ENCODE data around the gene DHRSX. TPM values are rescaled to one million over a fixed set of nuclear protein-coding genes. Genes with fewer than 3 reads are reported as not detected.

The DHRSX gene
- total and polyA plus RNA-seq, 9 of the 15 experiments (the other 6 are each of a cell fraction or from before 2014, with no cell fraction given) = 0.59 to 11.0 (median 6.2) TPM

- TF ChIP-seq CHAMP1 (IDR thresholded peaks at IDR 0.05) (peak; percentile 66), RNF2 (IDR thresholded peaks at IDR 0.05) (peak; percentile 98), CHD4 (IDR thresholded peaks at IDR 0.05; ENCODE audit: insufficient read depth, insufficient replicate concordance, low read depth, low read length, poor library complexity, severe bottlenecking) (peak; percentile 97), SREBF1 (IDR thresholded peaks at IDR 0.05; ENCODE audit: borderline replicate concordance, low read depth, low read length) (no peak), SREBF2 (CRISPR knock-in tag; IDR thresholded peaks at IDR 0.05) (no peak), TEAD2 (tag; IDR thresholded peaks at IDR 0.05) (peak; percentile 74; the same call in 1 of the 2 replicates), ETV6 (IDR thresholded peaks at IDR 0.05; ENCODE audit: borderline replicate concordance in 1 of 2, low read depth in 2 of 2, low read length in 1 of 2) (0 out of 4 replicates have a peak, but pooled peaks of 1 of the 2 experiments have one; percentile 26), ETV6 (CRISPR knock-in tag; IDR thresholded peaks at IDR 0.05; ENCODE audit: borderline replicate concordance) (no peak), CTBP1 (IDR thresholded peaks at IDR 0.05; ENCODE audit: borderline replicate concordance) (peak; percentile 24; the same call in 1 of the 2 replicates), KDM1A (IDR thresholded peaks at IDR 0.05) (peak in 1 of 2 experiments; percentile 96; a peak in 2 of 4 replicates), SNRNP70 (optimal IDR thresholded peaks at IDR 0.05; ENCODE audit: low read depth, low read length) (no peak), SIX5 (IDR thresholded peaks at IDR 0.05; ENCODE audit: borderline replicate concordance in 1 of 2, insufficient read depth in 1 of 2, low read depth in 1 of 2, low read length in 2 of 2) (no peak), ZNF584 (CRISPR knock-in tag; IDR thresholded peaks at IDR 0.05; ENCODE audit: low read depth) (no peak), ZNF507 (tag; conservative IDR thresholded peaks at IDR 0.05) (no peak), MNT (conservative IDR thresholded peaks at IDR 0.05) (peak; percentile 52 to 79; a peak in 3 of 4 replicates), ZBTB9 (CRISPR knock-in tag; IDR thresholded peaks at IDR 0.05) (0 out of 2 replicates have a peak, but pooled peaks have one; percentile 28), FOXK1 (CRISPR knock-in tag; IDR thresholded peaks at IDR 0.05; ENCODE audit: borderline replicate concordance) (peak; percentile 85; the same call in 1 of the 2 replicates), GABPB1 (CRISPR knock-in tag; IDR thresholded peaks at IDR 0.05) (peak; percentile 29; the same call in 1 of the 2 replicates), TOE1 (IDR thresholded peaks at IDR 0.05; ENCODE audit: borderline replicate concordance) (peak; percentile 96), TOE1 (CRISPR knock-in tag; IDR thresholded peaks at IDR 0.05; ENCODE audit: borderline replicate concordance, low read depth) (no peak), NCOA6 (IDR thresholded peaks at IDR 0.05) (peak; percentile 56), SOX6 (IDR thresholded peaks at IDR 0.05) (peak; percentile 36; the same call in 1 of the 2 replicates), MAX (CRISPR knock-in tag; IDR thresholded peaks at IDR 0.05) (peak; percentile 91)
Measured at GRCh38 chrX:2474280-2474962, 26.4 kb downstream of the DHRSX start (continued).
